Coronary artery (tissue), 2 donors: ENCODE measurements around the gene ACTBL2.

ENCODE experiments used
- DNase-seq: peaks from one replicate; pipeline ENCODE4 v3.0.0-alpha.2; 2017; ENCODE audit warnings: low spot score
- H3K27ac ChIP-seq, 2 donors: fragments of 200-600 bp; sonication (generic); one replicate each; pipeline ENCODE4 v1.5.1; 2016 to 2019
- H3K4me3 ChIP-seq: fragments of 200-600 bp; sonication (generic); 2 replicates; pipeline ENCODE4 v1.5.1; 2016; ENCODE audit warnings: mild to moderate bottlenecking, moderate library complexity
- CTCF ChIP-seq: fragments of 200-600 bp; sonication (generic); IDR thresholded peaks from one replicate; pipeline ENCODE4 v1.5.1; 2019; ENCODE audit warnings: antibody characterized with exemption

ACTBL2 gene

GRCh38 chr5:57493034-57493433 lies 10.4 kb upstream of the ACTBL2 start:
- H3K27ac ChIP-seq = no peak overlapping the region
- H3K4me3 ChIP-seq = no peak overlapping the region
- DNase-seq = no peak
- TF ChIP-seq CTCF = no peak

GRCh38 chr5:57492632-57493031 lies 10.0 kb upstream of the ACTBL2 start:
- TF ChIP-seq CTCF = no peak
- Histone ChIP-seq H3K4me3 (no peak overlapping the region), H3K27ac (no peak overlapping the region)
- no peak for DNase-seq

- no peak overlapping the region for H3K27ac ChIP-seq
Observed at GRCh38 chr5:57491369-57491965, 8.9 kb upstream of the ACTBL2 start.

GRCh38 chr5:57488215-57488955 lies 5.8 kb upstream of the ACTBL2 start:
- no peak for TF ChIP-seq CTCF
- no peak overlapping the region for H3K27ac ChIP-seq
- H3K4me3 ChIP-seq = no peak overlapping the region
- no peak for DNase-seq

More at GRCh38 chr5:57491369-57491965, 8.9 kb upstream of the ACTBL2 start:
- no peak overlapping the region for H3K4me3 ChIP-seq
- no peak for DNase-seq
- TF ChIP-seq CTCF = no peak

GRCh38 chr5:57486027-57486602 lies 3.5 kb upstream of the ACTBL2 start:
- Histone ChIP-seq H3K4me3 (no peak overlapping the region), H3K27ac (no peak overlapping the region)
- TF ChIP-seq CTCF = no peak
- DNase-seq = no peak

GRCh38 chr5:57478826-57479225 lies 3.8 kb downstream of the ACTBL2 start:
- DNase-seq = no peak
- no peak for TF ChIP-seq CTCF
- no peak overlapping the region for H3K4me3 ChIP-seq

GRCh38 chr5:57476601-57477056 lies 6.0 kb downstream of the ACTBL2 start:
- no peak for DNase-seq
- no peak for TF ChIP-seq CTCF
- H3K27ac ChIP-seq = no peak overlapping the region
- H3K4me3 ChIP-seq = no peak overlapping the region

More at GRCh38 chr5:57478826-57479225, 3.8 kb downstream of the ACTBL2 start:
- H3K27ac ChIP-seq = no peak overlapping the region
